HUES64 (cell line): ENCODE results near the gene FGF10.

Source experiments
- H3K27ac ChIP-seq: 2 replicates; pipeline ENCODE4 v1.7.0; 2013; ENCODE audit warnings: low read depth, low read length, inconsistent platforms
- H3K27me3 ChIP-seq: 2 replicates; pipeline ENCODE4 v1.6.1; 2013; ENCODE audit warnings: mild to moderate bottlenecking, low read length; ENCODE audit not compliant: insufficient read depth
- H3K36me3 ChIP-seq: 2 replicates; pipeline ENCODE4 v1.6.1; 2013; ENCODE audit warnings: mild to moderate bottlenecking, low read length; ENCODE audit not compliant: insufficient read depth
- H3K4me1 ChIP-seq: 2 replicates; pipeline ENCODE4 v1.6.1; 2013; ENCODE audit warnings: mild to moderate bottlenecking, low read length, moderate library complexity; ENCODE audit not compliant: insufficient read depth
- H3K4me3 ChIP-seq: 2 replicates; pipeline ENCODE4 v1.5.1; 2013; ENCODE audit warnings: mild to moderate bottlenecking, low read length, moderate library complexity
- H3K9ac ChIP-seq: 2 replicates; pipeline ENCODE4 v1.6.1; 2013; ENCODE audit warnings: mild to moderate bottlenecking, low read depth, low read length
- H3K9me3 ChIP-seq: 2 replicates; pipeline ENCODE4 v1.6.1; 2013; ENCODE audit warnings: low read depth, low read length; ENCODE audit not compliant: insufficient read depth
- WGBS: fragments of 150-250, 120-280 bp; methylation state at CpG from one replicate; pipeline ENCODE4 v1.1.7; 2013; ENCODE audit warnings: missing lambda C conversion rate; 5-methylcytosine and 5-hydroxymethylcytosine counted together

Gene FGF10

GRCh38 chr5:44300551-44300950 lies 88.7 kb downstream of the FGF10 start:
- Histone ChIP-seq H3K27me3 (no peaks in the 10 kb centered on the region), H3K9ac (no peak overlapping the region), H3K4me1 (no peaks in the 10 kb centered on the region), H3K4me3 (no peak overlapping the region), H3K9me3 (no peaks in the 10 kb centered on the region), H3K27ac (no peak overlapping the region), H3K36me3 (no peaks in the 10 kb centered on the region)
- WGBS: 96% methylated on average over 1 of the region's 1 CpG

GRCh38 chr5:44299394-44299793 lies 89.8 kb downstream of the FGF10 start:
- Histone ChIP-seq H3K4me1 (no peaks in the 10 kb centered on the region), H3K9ac (no peak overlapping the region), H3K27me3 (no peaks in the 10 kb centered on the region), H3K27ac (no peak overlapping the region), H3K36me3 (no peaks in the 10 kb centered on the region), H3K9me3 (no peaks in the 10 kb centered on the region), H3K4me3 (no peak overlapping the region)
- 95% methylated on average over 3 of the region's 4 CpGs for WGBS

- Histone ChIP-seq H3K9me3 (peaks cover 5% of the 10 kb centered on the region; the same call in 1 of the 2 replicates), H3K4me1 (no peaks in the 10 kb centered on the region), H3K4me3 (no peak overlapping the region), H3K27ac (no peak overlapping the region), H3K36me3 (no peaks in the 10 kb centered on the region), H3K27me3 (no peaks in the 10 kb centered on the region), H3K9ac (no peak overlapping the region)
- WGBS: 100% methylated on average over 1 of the region's 2 CpGs
Measured at GRCh38 chr5:44294516-44294915, 94.7 kb downstream of the FGF10 start.

GRCh38 chr5:44292736-44293135 lies 96.5 kb downstream of the FGF10 start:
- Histone ChIP-seq H3K27me3 (no peaks in the 10 kb centered on the region), H3K9ac (no peak overlapping the region), H3K9me3 (peaks cover 5% of the 10 kb centered on the region; the same call in 1 of the 2 replicates), H3K36me3 (no peaks in the 10 kb centered on the region), H3K4me1 (no peaks in the 10 kb centered on the region), H3K4me3 (no peak overlapping the region), H3K27ac (no peak overlapping the region)
- WGBS: 100% methylated on average over 1 of the region's 2 CpGs

- H3K9me3 ChIP-seq: no peaks in the 10 kb centered on the region
- H3K27me3 ChIP-seq: no peaks in the 10 kb centered on the region
- WGBS: 93% methylated on average over 3 of the region's 3 CpGs
- H3K9ac ChIP-seq: no peak overlapping the region
- no peak overlapping the region for H3K27ac ChIP-seq
- no peaks in the 10 kb centered on the region for H3K36me3 ChIP-seq
- H3K4me3 ChIP-seq: no peak overlapping the region
- no peaks in the 10 kb centered on the region for H3K4me1 ChIP-seq
Measured at GRCh38 chr5:44278469-44278868, 110.8 kb downstream of the FGF10 start.

GRCh38 chr5:44275908-44276307 lies 113.3 kb downstream of the FGF10 start:
- H3K27me3 ChIP-seq: no peaks in the 10 kb centered on the region
- WGBS: 91% methylated on average over 1 of the region's 1 CpG
- no peak overlapping the region for H3K27ac ChIP-seq
- no peaks in the 10 kb centered on the region for H3K4me1 ChIP-seq
- no peaks in the 10 kb centered on the region for H3K36me3 ChIP-seq
- no peaks in the 10 kb centered on the region for H3K9me3 ChIP-seq
- H3K9ac ChIP-seq: no peak overlapping the region
- no peak overlapping the region for H3K4me3 ChIP-seq

- WGBS: no CpG with 5 or more reads among the region's 1 CpG
- H3K4me3 ChIP-seq: no peak overlapping the region
- H3K27ac ChIP-seq: no peak overlapping the region
Measured at GRCh38 chr5:44275329-44275728, 113.9 kb downstream of the FGF10 start.

GRCh38 chr5:44267909-44268308 lies 121.3 kb downstream of the FGF10 start:
- Histone ChIP-seq H3K4me1 (no peaks in the 10 kb centered on the region; the same call in 1 of the 2 replicates), H3K9me3 (no peaks in the 10 kb centered on the region), H3K36me3 (no peaks in the 10 kb centered on the region), H3K4me3 (no peak overlapping the region), H3K27me3 (no peaks in the 10 kb centered on the region), H3K27ac (no peak overlapping the region), H3K9ac (no peak overlapping the region)

More at GRCh38 chr5:44275329-44275728, 113.9 kb downstream of the FGF10 start:
- Histone ChIP-seq H3K27me3 (no peaks in the 10 kb centered on the region), H3K4me1 (no peaks in the 10 kb centered on the region), H3K9me3 (no peaks in the 10 kb centered on the region), H3K36me3 (no peaks in the 10 kb centered on the region), H3K9ac (no peak overlapping the region)

- 91% methylated on average over 2 of the region's 2 CpGs for WGBS
- H3K27me3 ChIP-seq: no peaks in the 10 kb centered on the region
- H3K27ac ChIP-seq: no peak overlapping the region
Measured at GRCh38 chr5:44266882-44267576, 122.2 kb downstream of the FGF10 start.

GRCh38 chr5:44265713-44266112 lies 123.5 kb downstream of the FGF10 start:
- Histone ChIP-seq H3K9me3 (no peaks in the 10 kb centered on the region), H3K9ac (no peak overlapping the region), H3K36me3 (no peaks in the 10 kb centered on the region), H3K4me3 (no peak overlapping the region), H3K27me3 (no peaks in the 10 kb centered on the region), H3K4me1 (no peaks in the 10 kb centered on the region; the same call in 1 of the 2 replicates), H3K27ac (no peak overlapping the region)

More at GRCh38 chr5:44266882-44267576, 122.2 kb downstream of the FGF10 start:
- H3K4me3 ChIP-seq: no peak overlapping the region
- no peak overlapping the region for H3K9ac ChIP-seq
- H3K9me3 ChIP-seq: no peaks in the 10 kb centered on the region
- no peaks in the 10 kb centered on the region for H3K36me3 ChIP-seq
- H3K4me1 ChIP-seq: no peaks in the 10 kb centered on the region; the same call in 1 of the 2 replicates

GRCh38 chr5:44260793-44261192 lies 128.4 kb downstream of the FGF10 start:
- no peaks in the 10 kb centered on the region for H3K9me3 ChIP-seq
- H3K27ac ChIP-seq: no peak overlapping the region
- no peak overlapping the region for H3K9ac ChIP-seq
- no peaks in the 10 kb centered on the region for H3K27me3 ChIP-seq
- H3K4me1 ChIP-seq: no peaks in the 10 kb centered on the region; the same call in 1 of the 2 replicates
- no peak overlapping the region for H3K4me3 ChIP-seq
- no peaks in the 10 kb centered on the region for H3K36me3 ChIP-seq
